B cell (primary cell): Measurements from ENCODE around the gene SYNPO.

Experiments
- EZH2 ChIP-seq: IDR thresholded peaks from 2 replicates; pipeline ENCODE4 v1.6.1; 2012; ENCODE audit warnings: borderline replicate concordance, low read depth, mild to moderate bottlenecking, moderate library complexity, low read length; ENCODE audit not compliant: insufficient read depth, poor library complexity, severe bottlenecking
- TF ChIP-seq, protein P1 (sequence below): fragments of 200-600 bp; IDR thresholded peaks from one replicate; pipeline ENCODE4 v1.8.0; 2022; ENCODE audit warnings: antibody characterized with exemption, mild to moderate bottlenecking

- TF ChIP-seq, protein P1, sequence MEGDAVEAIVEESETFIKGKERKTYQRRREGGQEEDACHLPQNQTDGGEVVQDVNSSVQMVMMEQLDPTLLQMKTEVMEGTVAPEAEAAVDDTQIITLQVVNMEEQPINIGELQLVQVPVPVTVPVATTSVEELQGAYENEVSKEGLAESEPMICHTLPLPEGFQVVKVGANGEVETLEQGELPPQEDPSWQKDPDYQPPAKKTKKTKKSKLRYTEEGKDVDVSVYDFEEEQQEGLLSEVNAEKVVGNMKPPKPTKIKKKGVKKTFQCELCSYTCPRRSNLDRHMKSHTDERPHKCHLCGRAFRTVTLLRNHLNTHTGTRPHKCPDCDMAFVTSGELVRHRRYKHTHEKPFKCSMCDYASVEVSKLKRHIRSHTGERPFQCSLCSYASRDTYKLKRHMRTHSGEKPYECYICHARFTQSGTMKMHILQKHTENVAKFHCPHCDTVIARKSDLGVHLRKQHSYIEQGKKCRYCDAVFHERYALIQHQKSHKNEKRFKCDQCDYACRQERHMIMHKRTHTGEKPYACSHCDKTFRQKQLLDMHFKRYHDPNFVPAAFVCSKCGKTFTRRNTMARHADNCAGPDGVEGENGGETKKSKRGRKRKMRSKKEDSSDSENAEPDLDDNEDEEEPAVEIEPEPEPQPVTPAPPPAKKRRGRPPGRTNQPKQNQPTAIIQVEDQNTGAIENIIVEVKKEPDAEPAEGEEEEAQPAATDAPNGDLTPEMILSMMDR = no peak
- no peak for TF ChIP-seq EZH2
Observed at GRCh38 chr5:150660108-150660831, 19.8 kb downstream of the SYNPO start.
